B cell (primary cell): Measurements from ENCODE around the gene CLSTN2.

Experiments
- CTCF ChIP-seq: fragments of 200-600 bp; IDR thresholded peaks from one replicate; pipeline ENCODE4 v1.8.0; 2022; ENCODE audit warnings: antibody characterized with exemption, mild to moderate bottlenecking
- EZH2 ChIP-seq: IDR thresholded peaks from 2 replicates; pipeline ENCODE4 v1.6.1; 2012; ENCODE audit warnings: borderline replicate concordance, low read depth, mild to moderate bottlenecking, moderate library complexity, low read length; ENCODE audit not compliant: insufficient read depth, poor library complexity, severe bottlenecking

DNA sequence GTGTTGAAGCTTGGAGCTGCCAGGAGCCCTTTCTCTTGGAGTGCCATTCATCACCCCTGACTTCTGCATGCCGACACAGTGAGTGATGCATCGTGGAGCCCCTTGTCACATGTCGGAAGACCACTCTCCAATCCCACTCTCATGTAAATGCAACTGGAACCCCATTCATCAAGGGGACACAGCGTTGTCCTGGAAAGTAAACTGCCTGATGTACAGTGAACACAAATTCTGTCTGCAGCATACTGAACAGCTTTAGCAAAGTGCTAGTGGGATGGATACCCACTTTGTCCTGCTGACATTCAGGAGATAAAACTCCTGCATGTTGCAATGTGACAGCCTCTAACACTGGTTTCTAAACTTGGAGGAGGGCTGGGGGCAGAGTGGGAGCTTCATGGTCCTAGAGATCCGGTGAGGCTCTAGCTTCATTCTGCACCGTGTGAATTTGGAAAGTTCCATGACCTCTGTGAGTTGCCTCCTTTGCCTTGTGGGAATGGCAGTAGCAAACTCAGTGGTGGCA is 194.8 kb downstream of the CLSTN2 start:
- TF ChIP-seq CTCF (no peak), EZH2 (no peak)
